Activated T-cell treated with anti-CD3 and anti-CD28 coated beads, Interleukin-2, amount 50 U/mL, for 24 hours (primary cell): ENCODE measurements around the gene ZNF592.
"Not testable (repeated sequence)": the region's sequence is repeated elsewhere in the genome, so short reads cannot be mapped to it uniquely, and the experiment has no call there.

Experiments used
- DNase-seq: peaks from one replicate; pipeline ENCODE4 v3.0.0-alpha.2; 2020
- H3K27ac Mint-ChIP-seq: 2 replicates; pipeline ENCODE4 v1.8.0; 2020; ENCODE audit warnings: mild to moderate bottlenecking, mixed read lengths
- H3K27me3 Mint-ChIP-seq: 2 replicates; pipeline ENCODE4 v1.8.0; 2020; ENCODE audit warnings: mixed read lengths
- H3K36me3 Mint-ChIP-seq: 2 replicates; pipeline ENCODE4 v1.8.0; 2020; ENCODE audit warnings: low read depth, mixed read lengths
- H3K4me1 Mint-ChIP-seq: 2 replicates; pipeline ENCODE4 v1.8.0; 2020; ENCODE audit warnings: low read depth, mixed read lengths
- H3K4me3 Mint-ChIP-seq: 2 replicates; pipeline ENCODE4 v1.8.0; 2020; ENCODE audit warnings: mild to moderate bottlenecking, moderate library complexity, mixed read lengths
- H3K9me3 Mint-ChIP-seq: 2 replicates; pipeline ENCODE4 v1.8.0; 2020; ENCODE audit warnings: mixed read lengths

ZNF592 gene

GRCh38 chr15:84731774-84732173 is 16.6 kb upstream of the ZNF592 start:
- H3K27ac Mint-ChIP-seq, result no peak overlapping the region
- H3K4me1 Mint-ChIP-seq, result peaks cover 65% of the 10 kb centered on the region
- H3K4me3 Mint-ChIP-seq, result no peak overlapping the region
- DNase-seq, result no peak
- no peaks in the 10 kb centered on the region for H3K9me3 Mint-ChIP-seq
- no peaks in the 10 kb centered on the region for H3K27me3 Mint-ChIP-seq
- no peaks in the 10 kb centered on the region for H3K36me3 Mint-ChIP-seq

- H3K4me3 Mint-ChIP-seq, result peak overlapping the region; percentile 64
- peak; percentile 70 for DNase-seq
- no peaks in the 10 kb centered on the region for H3K36me3 Mint-ChIP-seq
- H3K27me3 Mint-ChIP-seq, result no peaks in the 10 kb centered on the region
- H3K27ac Mint-ChIP-seq, result peak overlapping the region; percentile 95
- peaks cover 68% of the 10 kb centered on the region for H3K4me1 Mint-ChIP-seq
- H3K9me3 Mint-ChIP-seq, result no peaks in the 10 kb centered on the region
Measured at GRCh38 chr15:84734794-84735479, 13.5 kb upstream of the ZNF592 start.

- H3K36me3 Mint-ChIP-seq, H3K27me3 Mint-ChIP-seq, H3K9me3 Mint-ChIP-seq: not testable (repeated sequence)
- Mint-ChIP-seq H3K4me1 (peaks cover 67% of the 10 kb centered on the region), H3K4me3 (peak overlapping the region; percentile 64), H3K27ac (peak overlapping the region; percentile 95)
- peak; percentile 60 for DNase-seq
Measured at GRCh38 chr15:84735480-84736061, 12.8 kb upstream of the ZNF592 start.

DNA sequence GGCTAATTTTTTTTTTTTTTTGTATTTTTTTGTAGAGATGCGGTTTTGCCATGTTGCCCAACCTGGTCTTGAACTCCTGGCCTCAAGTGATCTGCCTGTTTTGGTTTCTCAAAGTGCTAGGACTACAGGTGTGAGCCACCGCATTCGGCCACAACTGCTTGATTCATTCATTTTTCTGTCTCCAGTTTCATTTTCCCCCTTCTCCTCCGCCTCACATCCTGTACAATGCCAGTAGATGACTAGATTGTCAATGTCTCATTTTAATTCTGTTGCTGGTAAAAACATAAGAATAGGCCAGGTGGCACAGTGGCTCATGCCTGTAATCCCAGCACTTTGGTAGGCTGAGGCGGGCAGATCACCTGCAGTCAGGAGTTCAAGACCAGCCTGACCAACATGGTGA is 12.0 kb upstream of the ZNF592 start:
- Mint-ChIP-seq H3K36me3 (no peaks in the 10 kb centered on the region), H3K9me3 (no peaks in the 10 kb centered on the region), H3K4me1 (peaks cover 63% of the 10 kb centered on the region), H3K4me3 (peak overlapping the region; percentile 64), H3K27ac (peak overlapping the region; percentile 95), H3K27me3 (no peaks in the 10 kb centered on the region)
- peak; percentile 71 for DNase-seq

DNA sequence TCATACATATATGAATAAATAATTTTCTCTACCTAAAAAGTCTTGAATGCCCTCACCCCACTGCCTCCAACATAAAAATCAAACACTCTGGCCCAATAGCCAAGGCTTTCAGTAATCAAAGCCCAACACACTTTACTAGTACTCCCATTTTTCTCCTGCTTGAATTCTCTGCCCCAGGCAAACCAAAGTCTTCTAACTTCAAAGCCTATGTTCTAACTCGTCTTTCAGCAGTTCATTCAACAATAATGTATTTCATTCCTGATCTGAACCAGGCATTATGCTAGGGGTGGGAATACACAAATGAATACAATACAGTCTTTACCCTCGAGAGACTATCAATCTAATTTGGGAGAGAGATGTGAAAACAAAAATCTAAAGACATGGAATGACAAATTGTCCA is 11.4 kb upstream of the ZNF592 start:
- H3K9me3 Mint-ChIP-seq, result no peaks in the 10 kb centered on the region
- no peak for DNase-seq
- peaks cover 58% of the 10 kb centered on the region for H3K4me1 Mint-ChIP-seq
- H3K27ac Mint-ChIP-seq, result peak overlapping the region; percentile 95
- no peaks in the 10 kb centered on the region for H3K36me3 Mint-ChIP-seq
- H3K27me3 Mint-ChIP-seq, result no peaks in the 10 kb centered on the region
- H3K4me3 Mint-ChIP-seq, result no peak overlapping the region

DNA sequence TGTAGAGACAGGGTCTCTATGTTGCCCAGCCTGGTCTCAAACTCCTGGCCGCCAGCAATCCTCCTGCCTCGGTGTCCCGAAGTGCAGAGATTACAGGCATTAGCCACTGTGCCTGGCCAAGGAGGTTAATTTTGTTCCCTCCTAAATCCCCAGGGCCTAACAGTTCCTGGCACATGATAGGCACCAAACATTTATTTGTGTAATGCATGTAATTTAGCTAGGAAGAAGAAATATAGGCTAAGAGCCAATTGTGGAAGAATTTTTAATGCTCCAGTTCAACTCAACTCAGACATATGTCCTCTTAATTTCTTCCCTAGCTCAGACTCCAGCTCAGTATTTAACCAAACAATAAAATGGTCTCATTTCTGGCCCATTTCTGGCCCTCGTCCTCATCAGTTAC is 7.7 kb upstream of the ZNF592 start:
- Mint-ChIP-seq H3K27me3 (no peaks in the 10 kb centered on the region), H3K4me1 (peaks cover 51% of the 10 kb centered on the region), H3K4me3 (no peak overlapping the region), H3K27ac (no peak overlapping the region), H3K9me3 (no peaks in the 10 kb centered on the region), H3K36me3 (no peaks in the 10 kb centered on the region)
- no peak for DNase-seq

DNA sequence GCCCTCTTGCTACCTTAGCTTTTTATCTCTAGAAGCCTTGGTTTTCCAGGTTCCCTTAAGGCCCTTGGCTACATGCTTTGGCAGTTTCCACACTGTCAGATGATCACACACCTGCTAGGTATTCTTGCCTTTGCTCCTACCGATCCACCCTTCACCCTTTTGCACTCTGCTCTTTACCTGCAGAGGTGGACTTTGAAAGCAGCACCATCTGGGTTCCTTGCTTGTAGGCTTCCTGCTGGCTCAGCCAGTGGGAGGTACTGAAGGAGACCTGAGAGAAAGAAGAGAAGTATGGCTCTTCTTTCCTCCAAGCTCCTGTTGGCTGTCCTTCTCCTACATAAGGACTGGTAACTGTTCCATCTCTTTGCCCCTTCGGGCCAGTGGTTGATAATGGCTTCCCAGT is 7.3 kb upstream of the ZNF592 start:
- DNase-seq, result no peak
- no peaks in the 10 kb centered on the region for H3K9me3 Mint-ChIP-seq
- H3K4me1 Mint-ChIP-seq, result peaks cover 49% of the 10 kb centered on the region
- H3K27ac Mint-ChIP-seq, result no peak overlapping the region
- no peaks in the 10 kb centered on the region for H3K36me3 Mint-ChIP-seq
- H3K4me3 Mint-ChIP-seq, result no peak overlapping the region
- H3K27me3 Mint-ChIP-seq, result no peaks in the 10 kb centered on the region

DNA sequence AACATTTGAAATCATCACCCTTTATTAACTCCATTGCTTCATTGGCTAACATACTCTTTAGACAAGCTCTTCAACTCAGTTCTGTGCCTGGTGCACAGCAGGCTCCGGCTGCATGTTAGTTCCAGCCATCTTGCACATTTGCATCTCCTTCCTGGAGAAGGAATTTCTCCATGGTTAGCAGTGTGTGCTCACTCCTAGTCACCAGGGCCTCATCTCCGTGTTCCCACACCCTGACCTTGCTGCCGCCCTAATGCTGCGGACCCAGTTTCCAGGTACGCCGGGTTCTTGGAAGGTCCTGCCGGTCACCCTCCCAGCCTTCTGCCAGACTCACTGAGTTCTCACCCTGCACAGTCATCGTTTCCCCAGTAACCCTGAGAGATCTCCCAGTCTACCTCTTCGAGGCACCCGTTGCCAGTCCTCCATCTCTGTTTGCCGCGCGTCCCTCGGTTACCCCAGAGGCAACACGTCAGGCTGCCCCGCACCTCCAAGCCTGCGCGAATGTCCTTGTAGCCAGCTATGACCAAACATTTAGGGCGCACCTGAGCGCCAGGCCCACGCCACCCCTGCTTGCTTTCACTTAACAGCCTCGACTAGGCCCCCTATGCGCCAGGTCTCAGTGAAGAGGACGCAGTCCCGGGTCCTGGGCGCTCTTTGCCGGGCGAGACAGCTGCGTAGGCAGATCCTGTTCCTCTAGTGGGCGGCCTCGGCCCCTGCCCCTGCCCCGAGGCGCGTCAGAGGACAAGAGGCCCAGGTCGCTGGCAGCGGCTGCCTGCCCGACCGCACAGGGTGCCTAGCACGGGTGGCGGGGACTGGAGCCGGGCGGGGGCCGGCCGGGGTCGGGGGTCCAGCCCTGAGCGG is 747 bp upstream of the ZNF592 start:
- H3K9me3 Mint-ChIP-seq, result no peaks in the 10 kb centered on the region
- peak; percentile 87 for DNase-seq
- H3K4me1 Mint-ChIP-seq, result peaks cover 67% of the 10 kb centered on the region
- peak overlapping the region; percentile 90 for H3K4me3 Mint-ChIP-seq
- peak overlapping the region; percentile 99 for H3K27ac Mint-ChIP-seq
- no peaks in the 10 kb centered on the region for H3K27me3 Mint-ChIP-seq
- peaks cover 33% of the 10 kb centered on the region for H3K36me3 Mint-ChIP-seq

GRCh38 chr15:84749111-84749991 is 959 bp downstream of the ZNF592 start:
- Mint-ChIP-seq H3K27me3 (no peaks in the 10 kb centered on the region), H3K4me3 (peak overlapping the region; percentile 94), H3K4me1 (peaks cover 68% of the 10 kb centered on the region), H3K9me3 (no peaks in the 10 kb centered on the region), H3K27ac (peak overlapping the region; percentile 96), H3K36me3 (peaks cover 47% of the 10 kb centered on the region)
- DNase-seq, result peak; percentile 61

GRCh38 chr15:84750583-84751092 is 2.2 kb downstream of the ZNF592 start:
- no peaks in the 10 kb centered on the region for H3K9me3 Mint-ChIP-seq
- H3K27ac Mint-ChIP-seq, result peak overlapping the region; percentile 96
- peaks cover 54% of the 10 kb centered on the region for H3K36me3 Mint-ChIP-seq
- DNase-seq, result no peak
- no peaks in the 10 kb centered on the region for H3K27me3 Mint-ChIP-seq
- H3K4me3 Mint-ChIP-seq, result peak overlapping the region; percentile 94
- peaks cover 66% of the 10 kb centered on the region for H3K4me1 Mint-ChIP-seq

DNA sequence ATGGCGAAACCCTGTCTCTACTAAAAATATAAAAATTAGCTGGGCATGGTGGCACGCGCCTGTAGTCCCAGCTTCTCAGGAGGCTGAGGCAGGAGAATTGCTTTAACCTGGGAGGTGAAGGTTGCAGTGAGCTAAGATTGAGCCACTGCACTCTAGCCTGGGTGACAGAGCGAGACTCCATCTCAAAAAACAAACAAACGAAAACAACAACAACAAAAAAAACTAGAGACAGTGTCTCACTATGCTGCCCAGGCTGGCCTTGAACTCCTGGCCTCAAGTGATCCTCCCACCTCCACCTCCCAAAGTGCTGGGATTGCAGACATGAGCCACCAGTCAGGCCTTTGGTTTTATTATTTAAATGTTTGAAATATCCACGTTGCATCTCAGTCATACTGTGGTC is 3.3 kb downstream of the ZNF592 start:
- H3K27ac Mint-ChIP-seq, H3K4me3 Mint-ChIP-seq, DNase-seq, H3K27me3 Mint-ChIP-seq, H3K9me3 Mint-ChIP-seq: not testable (repeated sequence)
- Mint-ChIP-seq H3K36me3 (peaks cover 61% of the 10 kb centered on the region), H3K4me1 (peaks cover 66% of the 10 kb centered on the region)

DNA sequence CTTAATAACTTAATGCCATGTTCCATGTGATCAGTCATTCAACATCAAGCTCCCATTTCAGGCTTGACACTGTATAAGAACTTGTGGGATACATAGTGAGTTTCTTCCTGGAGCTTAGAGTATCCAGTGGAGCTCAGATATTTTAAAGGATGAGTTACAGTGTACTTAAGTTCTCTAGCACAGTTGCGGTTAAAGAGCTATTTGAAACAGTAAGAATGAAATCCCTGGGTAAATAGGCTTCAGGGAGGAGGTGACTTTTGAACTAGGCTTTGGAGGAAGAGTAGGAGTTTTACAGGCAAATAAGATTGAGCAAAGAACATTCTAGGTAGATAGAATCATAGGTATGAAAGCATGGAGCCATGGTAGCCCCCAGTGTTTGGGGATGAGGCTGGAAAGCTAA is 3.8 kb downstream of the ZNF592 start:
- Mint-ChIP-seq H3K4me3 (peak overlapping the region; percentile 10), H3K36me3 (peaks cover 60% of the 10 kb centered on the region), H3K9me3 (no peaks in the 10 kb centered on the region), H3K4me1 (peaks cover 67% of the 10 kb centered on the region), H3K27me3 (no peaks in the 10 kb centered on the region), H3K27ac (peak overlapping the region; percentile 61)
- DNase-seq, result no peak

DNA sequence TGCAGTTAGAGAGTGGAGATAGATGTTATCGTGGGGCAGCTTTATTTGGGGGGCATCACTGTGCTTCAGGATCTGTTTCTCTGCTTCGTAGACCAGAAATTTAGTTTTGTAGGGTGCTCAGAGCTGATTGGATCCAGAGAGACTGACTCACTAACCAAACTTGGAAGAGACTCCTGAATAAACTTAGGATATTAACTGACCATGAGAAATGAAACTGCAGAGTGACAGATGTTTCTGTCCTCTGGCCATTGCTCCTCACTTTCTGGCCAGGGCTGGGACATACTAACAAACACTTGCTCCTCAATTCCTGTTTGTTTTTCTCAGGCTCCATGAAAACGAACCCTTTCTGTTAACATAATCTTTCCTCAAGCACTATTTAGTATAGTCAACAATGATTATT is 4.3 kb downstream of the ZNF592 start:
- Mint-ChIP-seq H3K4me3 (no peak overlapping the region), H3K27ac (no peak overlapping the region), H3K4me1 (peaks cover 62% of the 10 kb centered on the region), H3K9me3 (no peaks in the 10 kb centered on the region), H3K36me3 (peaks cover 55% of the 10 kb centered on the region), H3K27me3 (no peaks in the 10 kb centered on the region)
- no peak for DNase-seq

DNA sequence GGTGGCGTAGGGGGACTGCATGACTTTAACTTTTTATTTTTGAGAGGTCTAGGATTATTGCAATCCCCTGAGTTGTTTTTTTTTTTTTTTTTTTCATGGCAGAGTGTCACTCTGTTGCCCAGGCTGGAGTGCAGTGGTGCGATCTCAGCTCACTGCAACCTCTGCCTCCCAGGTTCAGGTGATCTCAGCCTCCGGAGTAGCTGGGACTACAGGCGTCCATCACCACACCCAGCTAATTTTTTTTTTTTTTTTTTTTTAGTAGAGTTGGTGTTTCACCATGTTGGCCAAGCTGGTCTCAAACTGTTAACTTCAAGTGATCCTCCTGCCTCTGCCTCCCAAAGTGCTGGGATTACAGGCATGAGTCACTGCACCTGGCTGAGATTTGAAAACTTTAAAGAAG is 6.5 kb downstream of the ZNF592 start:
- DNase-seq, H3K27me3 Mint-ChIP-seq, H3K4me3 Mint-ChIP-seq, H3K9me3 Mint-ChIP-seq, H3K27ac Mint-ChIP-seq: not testable (repeated sequence)
- H3K4me1 Mint-ChIP-seq, result peaks cover 57% of the 10 kb centered on the region
- H3K36me3 Mint-ChIP-seq, result peaks cover 44% of the 10 kb centered on the region
